ENCODE measurements around the gene ADAMTS17.
A peak's percentile ranks its signal among the peaks of the same experiment; 100 is the strongest.

The ADAMTS17 gene

DNA sequence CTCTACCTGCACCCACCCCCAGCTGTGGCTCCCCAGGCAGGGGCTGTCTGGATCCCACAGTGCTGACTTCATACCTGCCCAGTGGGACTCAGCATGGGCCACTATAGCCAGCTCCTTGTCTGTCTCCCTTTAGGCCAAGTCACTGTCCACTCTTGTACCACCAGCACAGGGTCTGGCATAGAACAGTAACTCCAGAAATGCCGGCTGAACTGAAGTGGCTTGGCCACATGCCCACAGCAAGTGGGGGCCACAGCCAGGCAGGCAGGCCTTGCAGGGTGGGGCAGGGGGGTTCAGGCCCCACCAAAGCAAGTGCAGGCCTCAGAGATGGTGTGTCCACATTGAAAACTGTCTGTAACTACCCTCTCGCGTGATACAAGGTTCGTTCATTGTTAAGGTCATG, 355.9 kb downstream of the ADAMTS17 start:
- DNase-seq: no peak
- no peaks in the 10 kb centered on the region for H3K36me3 Mint-ChIP-seq (ENCODE audit: low read depth)
- H3K9me3 Mint-ChIP-seq: peaks cover 10% of the 10 kb centered on the region
- H3K4me1 Mint-ChIP-seq: peaks cover 55% of the 10 kb centered on the region
- no peak overlapping the region for H3K27ac Mint-ChIP-seq
- TF ChIP-seq, protein P1, sequence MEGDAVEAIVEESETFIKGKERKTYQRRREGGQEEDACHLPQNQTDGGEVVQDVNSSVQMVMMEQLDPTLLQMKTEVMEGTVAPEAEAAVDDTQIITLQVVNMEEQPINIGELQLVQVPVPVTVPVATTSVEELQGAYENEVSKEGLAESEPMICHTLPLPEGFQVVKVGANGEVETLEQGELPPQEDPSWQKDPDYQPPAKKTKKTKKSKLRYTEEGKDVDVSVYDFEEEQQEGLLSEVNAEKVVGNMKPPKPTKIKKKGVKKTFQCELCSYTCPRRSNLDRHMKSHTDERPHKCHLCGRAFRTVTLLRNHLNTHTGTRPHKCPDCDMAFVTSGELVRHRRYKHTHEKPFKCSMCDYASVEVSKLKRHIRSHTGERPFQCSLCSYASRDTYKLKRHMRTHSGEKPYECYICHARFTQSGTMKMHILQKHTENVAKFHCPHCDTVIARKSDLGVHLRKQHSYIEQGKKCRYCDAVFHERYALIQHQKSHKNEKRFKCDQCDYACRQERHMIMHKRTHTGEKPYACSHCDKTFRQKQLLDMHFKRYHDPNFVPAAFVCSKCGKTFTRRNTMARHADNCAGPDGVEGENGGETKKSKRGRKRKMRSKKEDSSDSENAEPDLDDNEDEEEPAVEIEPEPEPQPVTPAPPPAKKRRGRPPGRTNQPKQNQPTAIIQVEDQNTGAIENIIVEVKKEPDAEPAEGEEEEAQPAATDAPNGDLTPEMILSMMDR (IDR thresholded peaks at IDR 0.05): no peak
- H3K4me3 Mint-ChIP-seq: no peak overlapping the region
- H3K27me3 Mint-ChIP-seq (ENCODE audit: low read depth, poor library complexity): peaks cover 6% of the 10 kb centered on the region

GRCh38 chr15:99984491-99985243, 357.1 kb downstream of the ADAMTS17 start:
- DNase-seq: no peak
- TF ChIP-seq, protein P1 (IDR thresholded peaks at IDR 0.05): no peak
- Mint-ChIP-seq H3K36me3 (ENCODE audit: low read depth) (no peaks in the 10 kb centered on the region), H3K27me3 (ENCODE audit: low read depth, poor library complexity) (peaks cover 6% of the 10 kb centered on the region), H3K27ac (no peak overlapping the region), H3K4me1 (peaks cover 64% of the 10 kb centered on the region), H3K4me3 (no peak overlapping the region), H3K9me3 (peaks cover 10% of the 10 kb centered on the region)

- Mint-ChIP-seq H3K36me3 (ENCODE audit: low read depth) (no peaks in the 10 kb centered on the region), H3K27me3 (ENCODE audit: low read depth, poor library complexity) (peaks cover 6% of the 10 kb centered on the region), H3K4me3 (peak overlapping the region; percentile 58), H3K9me3 (peaks cover 7% of the 10 kb centered on the region), H3K4me1 (peaks cover 64% of the 10 kb centered on the region), H3K27ac (peak overlapping the region; percentile 87)
- TF ChIP-seq, protein P1 (IDR thresholded peaks at IDR 0.05): no peak
- DNase-seq: peak; percentile 50
These were observed 357.9 kb downstream of the ADAMTS17 start for GRCh38 chr15:99983886-99984286.

- Mint-ChIP-seq H3K27ac (peak overlapping the region; percentile 87), H3K9me3 (peaks cover 2% of the 10 kb centered on the region), H3K4me1 (peaks cover 64% of the 10 kb centered on the region), H3K27me3 (ENCODE audit: low read depth, poor library complexity) (peaks cover 7% of the 10 kb centered on the region), H3K36me3 (ENCODE audit: low read depth) (no peaks in the 10 kb centered on the region), H3K4me3 (peak overlapping the region; percentile 58)
- TF ChIP-seq, protein P1 (IDR thresholded peaks at IDR 0.05): no peak
- no peak for DNase-seq
These were observed 358.4 kb downstream of the ADAMTS17 start for GRCh38 chr15:99983171-99983885.

- Mint-ChIP-seq H3K4me1 (peaks cover 64% of the 10 kb centered on the region), H3K4me3 (peak overlapping the region; percentile 34), H3K27ac (no peak overlapping the region)
These were observed 359.1 kb downstream of the ADAMTS17 start for GRCh38 chr15:99982662-99983061.

More at GRCh38 chr15:99982662-99983061, 359.1 kb downstream of the ADAMTS17 start:
- H3K9me3 Mint-ChIP-seq: no peaks in the 10 kb centered on the region
- DNase-seq: no peak
- peaks cover 4% of the 10 kb centered on the region for H3K27me3 Mint-ChIP-seq (ENCODE audit: low read depth, poor library complexity)
- TF ChIP-seq, protein P1 (IDR thresholded peaks at IDR 0.05): no peak
- no peaks in the 10 kb centered on the region for H3K36me3 Mint-ChIP-seq (ENCODE audit: low read depth)
